Stimulated activated CD8-positive, alpha-beta memory T cell treated with anti-CD3 and anti-CD28 coated beads, Interleukin-12 subunit alpha, Interleukin-12 subunit beta, amount 100 ng/mL, for 4 hours (primary cell): Measurements from ENCODE around the gene WDR70.

ENCODE experiments used
- DNase-seq: peaks from one replicate; pipeline ENCODE4 v3.0.0-alpha.2; 2020; ENCODE audit warnings: low read depth

Gene WDR70

DNA sequence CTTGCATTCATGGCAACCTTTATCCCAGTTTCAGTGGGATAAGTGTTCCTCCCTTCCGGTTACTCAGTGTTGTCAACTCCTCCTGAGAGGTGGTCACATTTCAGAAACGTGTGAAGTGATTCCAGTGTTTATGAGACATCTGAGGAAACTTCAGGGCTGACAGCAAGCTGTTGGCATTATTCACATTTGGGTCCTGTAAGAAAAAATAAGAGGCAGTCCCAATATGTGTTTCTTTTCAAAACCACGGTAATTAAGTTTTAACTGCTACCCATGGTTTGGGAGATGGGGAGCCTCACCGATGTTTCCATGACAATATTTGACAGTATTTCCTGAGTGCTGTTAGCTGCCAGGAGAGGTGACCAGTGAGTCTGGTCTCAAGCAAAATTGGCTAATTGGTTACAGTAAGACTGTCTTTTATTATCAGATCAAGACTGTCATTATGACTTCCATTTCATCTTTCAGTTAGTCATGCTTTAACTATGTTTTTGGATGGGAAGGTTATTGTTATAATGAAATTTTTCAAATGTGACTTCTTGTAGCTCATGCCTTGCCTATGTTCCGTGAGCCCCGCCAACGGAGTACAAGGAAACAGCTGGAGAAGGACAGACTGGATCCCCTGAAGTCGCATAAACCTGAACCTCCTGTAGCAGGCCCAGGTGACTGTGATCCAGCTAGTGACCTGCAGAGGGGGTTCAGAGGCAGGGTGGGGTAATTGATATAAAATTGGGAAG lies 345.4 kb downstream of the WDR70 start:
- no peak for DNase-seq

DNA sequence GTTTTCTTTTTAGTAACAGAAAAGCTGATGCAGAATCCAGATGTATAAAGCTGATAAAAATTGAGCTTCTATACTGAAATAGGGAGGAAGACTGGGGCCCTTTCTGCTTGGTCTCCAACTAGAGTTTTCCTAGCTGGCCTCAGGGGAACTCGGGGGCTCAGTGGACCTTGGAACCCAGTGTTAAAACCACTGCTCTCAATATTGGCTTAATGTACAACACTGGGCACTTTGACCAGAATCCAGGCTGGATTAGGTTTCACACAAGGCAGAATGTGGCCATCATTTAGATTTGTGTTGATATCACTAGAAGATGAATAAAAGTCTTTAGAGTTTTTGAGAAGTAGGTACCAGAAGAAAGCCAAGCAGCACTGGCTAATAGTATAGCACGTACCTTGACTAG lies 346.1 kb downstream of the WDR70 start:
- DNase-seq, result no peak

DNA sequence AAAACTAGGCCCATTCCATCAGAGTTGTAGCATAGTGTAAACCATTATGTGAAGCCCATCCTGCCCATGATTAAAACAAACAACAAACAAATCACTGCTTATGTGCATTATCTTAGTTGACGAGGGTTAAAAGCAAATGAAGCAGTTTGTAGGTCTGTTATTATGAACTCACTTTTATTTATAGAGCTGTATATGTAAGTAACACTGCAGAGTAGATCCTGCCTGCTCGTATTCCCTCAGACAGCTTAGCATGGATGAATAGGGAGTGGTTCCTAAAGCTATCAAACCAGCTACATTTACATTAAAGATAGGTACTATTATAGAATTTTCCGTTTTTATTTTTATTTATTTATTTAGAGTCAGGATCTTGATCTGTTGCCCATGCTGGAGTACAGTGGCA lies 348.1 kb downstream of the WDR70 start:
- no peak for DNase-seq

DNA sequence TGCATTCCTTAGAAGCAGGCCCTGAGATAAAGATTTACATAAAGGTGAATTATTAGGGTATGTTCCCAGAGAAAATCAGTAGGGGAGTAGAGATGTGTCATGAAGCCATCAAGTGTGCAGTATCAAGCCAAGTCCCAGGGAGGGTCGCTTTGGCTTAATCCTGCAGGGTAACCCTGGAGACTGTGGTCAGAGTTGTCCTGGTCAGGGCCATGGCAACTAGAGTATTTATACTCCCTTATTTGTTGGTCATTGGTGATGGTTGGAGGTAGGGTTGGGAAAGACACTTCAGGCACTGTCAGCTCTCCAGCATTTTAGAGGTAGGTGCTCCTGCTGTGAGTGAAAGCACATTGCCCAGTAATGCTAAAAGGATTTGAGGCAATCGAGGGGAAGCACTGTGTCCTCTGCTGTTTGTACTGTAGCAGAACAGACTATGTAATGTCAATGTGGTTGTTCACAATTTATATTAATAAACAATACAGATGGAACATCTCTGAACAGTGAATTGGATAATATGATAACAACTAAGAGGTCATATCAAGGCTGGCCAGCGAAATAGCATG lies 351.9 kb downstream of the WDR70 start:
- DNase-seq, result no peak

DNA sequence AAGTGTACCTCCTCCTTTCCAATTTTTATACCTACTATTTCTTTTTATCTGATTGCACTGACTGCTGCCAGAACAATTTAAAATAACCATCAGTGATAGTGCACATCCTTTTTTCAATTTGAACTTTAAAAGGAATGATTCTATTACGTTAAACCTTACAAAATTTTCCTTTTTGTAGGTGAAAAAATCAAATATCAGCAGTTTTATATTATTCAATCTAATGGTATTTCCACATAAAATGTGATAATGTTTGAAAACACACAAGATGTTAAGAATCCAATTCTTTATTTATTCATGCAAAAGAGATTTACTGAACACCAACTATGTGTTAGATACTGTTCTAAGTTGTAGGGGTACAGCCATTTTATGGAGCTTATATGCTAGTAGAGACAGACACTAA lies 355.0 kb downstream of the WDR70 start:
- DNase-seq, result no peak

DNA sequence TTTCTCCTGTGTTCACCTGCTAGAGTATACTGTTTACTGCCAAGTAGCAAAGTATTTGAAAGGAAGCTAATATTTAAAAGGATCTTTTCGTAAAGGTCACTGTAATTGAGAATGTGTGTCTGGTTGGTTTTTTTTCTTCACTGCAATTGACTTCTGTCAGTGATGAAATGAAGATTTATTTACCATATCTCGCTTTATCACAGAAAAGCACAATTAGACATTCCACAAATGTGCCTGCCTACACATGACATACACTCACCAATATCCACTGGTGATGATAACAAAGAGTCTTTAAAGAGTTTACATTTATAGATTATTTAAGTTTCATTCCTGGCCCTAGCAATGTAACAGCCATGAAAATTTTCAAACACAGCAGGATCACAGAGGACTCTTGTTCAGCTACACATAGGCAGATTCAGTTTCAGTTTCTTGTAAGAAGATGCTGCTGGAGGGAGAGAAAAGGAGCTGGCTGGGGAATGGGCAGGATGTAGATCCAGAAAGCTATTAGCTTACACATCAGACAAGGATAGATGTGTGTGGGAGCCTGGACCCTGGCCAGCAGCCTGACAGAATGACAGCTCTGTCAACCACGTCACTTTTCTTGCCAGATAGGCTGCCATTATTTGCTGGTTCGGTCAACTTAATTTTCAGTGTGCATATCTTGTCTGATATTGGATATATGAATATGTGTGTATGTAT lies 356.7 kb downstream of the WDR70 start:
- no peak for DNase-seq

DNA sequence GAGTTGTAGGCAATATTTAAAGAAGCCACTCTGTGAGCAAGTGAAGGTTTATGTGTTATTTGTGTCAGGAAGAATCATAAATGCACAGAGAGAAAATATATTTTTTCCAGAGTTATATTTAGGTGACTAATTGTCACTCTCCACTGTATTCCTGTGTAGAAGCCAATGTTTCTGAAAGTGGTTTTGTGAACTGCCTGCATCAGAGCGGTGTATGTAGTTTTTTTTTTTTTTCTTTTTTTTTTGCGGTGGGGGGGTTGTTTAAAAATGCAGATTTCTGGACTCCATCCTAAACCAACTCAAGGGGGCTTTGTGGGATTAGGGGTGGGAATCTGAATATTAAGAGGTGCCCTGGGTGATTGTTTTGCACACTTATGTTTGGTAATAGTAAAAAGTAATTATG lies 357.3 kb downstream of the WDR70 start:
- DNase-seq, result no peak

DNA sequence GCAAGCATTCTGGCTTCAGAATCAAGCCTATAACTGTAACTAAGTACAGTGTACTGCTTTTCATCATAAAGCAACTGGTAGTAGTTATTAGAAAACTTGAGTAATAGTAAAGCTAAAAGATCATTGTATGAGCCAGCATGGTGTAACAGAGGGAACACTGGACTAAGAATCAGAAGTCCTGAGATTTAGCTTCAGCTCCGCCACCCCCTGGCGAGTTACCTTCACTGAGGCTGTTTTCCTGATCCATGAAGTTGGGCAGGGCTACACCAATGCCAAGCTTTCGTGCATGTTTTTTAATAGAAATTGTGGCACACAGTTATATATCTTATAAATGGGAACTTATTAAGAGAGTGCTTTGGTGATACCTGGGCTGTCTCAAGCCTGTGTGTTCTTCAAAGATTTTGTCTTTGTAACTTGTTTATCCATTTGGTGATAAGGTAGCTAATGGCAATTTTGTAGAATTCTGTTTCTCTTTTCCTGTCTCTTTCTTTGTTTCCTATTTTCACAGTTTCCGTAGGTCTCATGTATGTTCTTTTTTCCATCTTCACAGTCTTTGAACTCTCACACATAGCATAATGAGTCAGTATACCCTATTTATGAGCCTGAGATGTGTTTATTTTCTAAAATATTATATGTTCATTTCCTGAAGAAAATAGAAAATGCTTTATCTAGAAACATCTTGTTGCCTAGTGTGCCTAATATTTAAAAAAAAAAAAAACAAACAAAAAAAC lies 358.4 kb downstream of the WDR70 start:
- no peak for DNase-seq

DNA sequence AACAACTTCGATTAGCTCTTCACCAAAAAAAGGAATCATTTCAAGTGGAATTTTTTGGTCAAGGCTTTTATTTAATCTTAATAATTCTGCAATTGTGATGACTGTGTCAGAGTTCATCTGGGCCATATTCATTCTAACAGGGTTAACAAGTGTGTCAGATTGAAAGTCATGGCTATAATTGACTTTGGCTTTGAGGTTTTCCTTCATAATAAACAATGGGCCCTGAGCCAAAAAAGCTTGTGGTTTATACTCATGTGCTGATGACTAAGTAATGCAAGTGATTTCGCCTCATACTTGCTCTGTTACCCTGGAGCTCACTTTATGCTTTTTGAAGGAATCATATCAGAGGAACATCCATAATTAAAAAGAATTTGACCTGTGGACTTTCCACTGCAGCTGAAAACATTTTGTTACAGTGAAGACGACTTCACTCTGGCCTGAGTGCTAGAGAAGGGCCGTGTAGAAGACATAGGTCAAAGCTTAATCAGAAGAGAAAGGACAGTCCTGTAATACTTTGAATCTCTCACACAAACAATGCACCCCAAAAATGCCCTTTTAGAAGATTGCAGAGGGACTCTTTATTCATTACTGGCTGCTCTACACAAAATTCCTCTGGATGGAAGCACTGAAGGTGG lies 359.1 kb downstream of the WDR70 start:
- DNase-seq, result no peak

DNA sequence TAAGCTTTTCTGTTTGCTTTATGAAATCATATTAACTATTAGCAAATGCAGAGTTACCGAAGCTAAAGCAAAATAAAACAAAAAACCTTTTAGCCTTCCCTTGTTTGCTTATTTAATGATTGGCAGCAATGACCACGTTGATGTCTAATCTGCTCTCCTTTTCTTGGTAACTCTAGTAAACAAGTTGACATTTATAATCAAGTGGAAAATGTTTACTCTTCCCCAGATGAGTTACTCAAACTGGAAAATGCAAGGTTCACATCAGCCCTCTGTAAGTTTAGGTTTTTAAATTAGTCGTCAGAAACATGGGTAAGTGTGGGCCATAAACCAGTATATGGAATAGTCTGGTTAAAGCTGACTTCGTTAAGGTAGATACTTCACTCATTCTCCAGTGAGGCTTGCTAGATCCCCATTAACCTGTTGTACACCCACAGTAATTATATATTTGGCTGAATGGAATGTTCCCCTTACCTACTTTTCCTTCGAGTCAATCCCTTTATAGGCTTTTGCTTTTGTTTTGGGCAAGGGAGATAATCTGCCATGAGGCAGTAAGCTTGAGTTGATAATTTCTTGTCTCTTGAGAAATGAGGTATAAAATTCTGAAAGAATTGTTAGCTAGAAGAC lies 359.9 kb downstream of the WDR70 start:
- DNase-seq, result no peak

DNA sequence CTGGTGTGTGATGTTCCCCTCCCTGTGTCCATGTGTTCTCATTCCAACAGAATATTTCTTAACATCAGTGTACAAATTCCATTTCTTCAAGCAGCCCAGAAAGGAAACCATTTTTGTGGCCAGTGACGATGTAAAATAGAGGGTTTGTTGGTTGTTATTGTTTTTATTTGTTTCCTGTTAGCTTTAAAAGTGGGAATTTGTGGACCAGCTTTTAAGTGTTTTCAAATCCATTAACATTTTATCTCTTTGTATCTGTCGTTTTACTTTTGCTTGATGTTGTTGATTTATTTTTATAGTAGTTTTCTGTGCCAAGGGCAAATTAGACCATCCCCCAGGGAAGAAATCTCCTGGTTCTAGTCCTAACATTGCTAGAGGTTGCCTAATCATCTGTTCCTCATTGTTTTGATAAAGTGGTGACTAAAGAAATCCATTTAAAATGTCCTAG lies 360.7 kb downstream of the WDR70 start:
- no peak for DNase-seq

DNA sequence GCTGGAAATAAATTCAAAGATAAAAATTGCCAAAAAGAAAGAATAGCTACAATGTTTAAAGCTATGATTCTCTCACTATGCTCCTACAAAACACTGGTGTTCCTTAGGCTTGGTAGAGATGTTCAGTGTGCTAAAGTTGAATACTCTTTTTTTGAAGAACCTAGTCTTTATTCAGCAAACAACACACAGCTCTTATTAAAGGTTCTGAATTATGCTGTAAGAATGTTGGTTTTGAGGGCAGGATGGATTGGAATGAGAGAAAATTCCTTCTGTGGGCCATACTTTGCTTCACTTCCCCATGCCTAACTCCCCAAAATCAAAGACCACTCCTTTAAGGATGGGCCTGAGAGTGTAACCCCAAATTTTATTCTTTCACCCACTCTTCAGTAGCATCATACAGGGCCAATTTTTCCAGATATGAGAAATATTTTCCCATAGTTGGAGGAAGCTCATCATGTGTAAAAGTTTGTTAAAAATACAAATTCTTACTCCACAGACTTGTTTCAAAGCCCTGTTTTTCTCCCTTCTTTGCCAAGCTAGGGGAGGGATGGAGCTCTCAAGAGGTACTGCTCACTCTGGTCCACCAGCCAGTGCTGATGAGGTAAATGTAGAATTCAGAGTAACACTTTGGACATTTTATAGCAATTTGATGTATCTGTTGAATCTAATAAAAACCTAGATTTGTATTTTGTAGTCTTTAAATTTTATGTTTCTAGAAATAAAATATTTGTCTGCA lies 361.4 kb downstream of the WDR70 start:
- DNase-seq, result no peak

DNA sequence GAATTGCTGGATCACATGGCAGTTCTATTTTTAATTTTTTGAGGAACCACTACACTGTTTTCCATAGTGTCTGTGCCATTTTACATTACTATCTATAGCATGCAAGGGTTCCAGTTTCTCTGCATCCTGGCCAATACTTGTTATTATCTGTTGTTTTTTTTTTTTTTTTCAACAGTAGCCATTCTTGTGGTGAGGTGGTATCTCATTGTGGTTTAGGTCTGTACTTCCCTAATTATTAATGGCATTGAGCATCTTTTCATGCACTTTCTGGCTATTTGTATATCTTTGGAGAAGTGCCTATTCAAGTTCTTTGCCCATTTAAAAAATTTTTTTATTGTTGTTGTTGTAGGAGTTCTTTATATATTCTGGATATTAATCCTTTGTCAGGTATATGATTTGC lies 363.0 kb downstream of the WDR70 start:
- no peak for DNase-seq

DNA sequence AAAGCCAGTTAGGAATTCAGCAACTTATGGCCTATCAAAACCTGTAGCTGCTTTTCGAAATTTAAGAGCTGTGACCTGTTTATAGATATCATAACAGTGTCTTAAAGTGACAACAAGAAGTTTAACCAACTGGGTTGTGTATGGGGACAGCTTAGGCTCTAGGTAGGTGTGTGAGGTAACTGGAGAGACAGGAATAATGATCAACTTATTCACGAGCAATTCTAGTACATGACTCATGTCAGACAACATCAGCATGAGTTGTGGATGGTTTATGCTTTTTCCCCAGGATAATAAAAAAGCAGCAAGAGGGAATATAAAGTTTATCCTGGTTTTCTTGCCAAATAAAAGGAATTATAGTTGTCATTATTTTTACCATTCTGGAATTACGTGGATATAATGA lies 372.1 kb downstream of the WDR70 start:
- no peak for DNase-seq

DNA sequence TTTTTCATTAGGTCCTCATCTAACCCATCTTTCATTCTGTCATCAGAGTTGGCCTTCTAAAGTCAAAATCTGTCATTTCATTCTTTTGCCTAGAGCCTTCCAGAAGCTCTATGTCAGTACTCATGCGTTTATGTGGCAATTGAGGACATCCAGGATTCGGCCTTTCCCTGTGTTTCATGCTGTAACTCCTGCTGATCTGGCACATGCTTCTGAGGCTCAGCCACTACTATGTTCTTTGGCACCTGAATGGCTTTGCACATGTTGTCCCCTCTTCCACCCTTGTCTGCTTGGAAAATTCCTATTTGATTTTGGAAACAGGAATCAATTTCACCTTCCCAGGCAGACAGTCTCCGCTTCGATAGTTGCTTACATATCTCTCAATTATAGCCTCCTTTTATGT lies 375.9 kb downstream of the WDR70 start:
- DNase-seq, result no peak

DNA sequence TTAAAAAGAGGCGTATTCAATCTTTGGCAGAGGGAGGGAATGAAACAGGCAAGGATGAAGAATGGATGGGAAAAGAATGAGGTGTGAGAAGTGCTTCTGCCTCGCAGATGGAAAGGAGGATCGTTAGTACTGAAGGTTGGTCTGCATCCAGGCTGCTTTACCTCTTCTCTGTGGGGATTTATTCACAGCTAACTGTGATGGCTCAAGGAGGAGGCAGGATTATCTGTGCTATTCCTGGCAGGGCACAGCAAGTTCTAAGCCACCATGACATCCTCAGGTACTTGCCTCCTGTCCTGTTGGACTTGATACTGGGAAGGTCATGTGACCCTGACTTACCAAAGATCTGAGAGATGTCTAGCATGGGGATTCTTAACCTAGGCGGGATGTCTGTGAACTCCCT lies 376.5 kb downstream of the WDR70 start:
- DNase-seq, result no peak

DNA sequence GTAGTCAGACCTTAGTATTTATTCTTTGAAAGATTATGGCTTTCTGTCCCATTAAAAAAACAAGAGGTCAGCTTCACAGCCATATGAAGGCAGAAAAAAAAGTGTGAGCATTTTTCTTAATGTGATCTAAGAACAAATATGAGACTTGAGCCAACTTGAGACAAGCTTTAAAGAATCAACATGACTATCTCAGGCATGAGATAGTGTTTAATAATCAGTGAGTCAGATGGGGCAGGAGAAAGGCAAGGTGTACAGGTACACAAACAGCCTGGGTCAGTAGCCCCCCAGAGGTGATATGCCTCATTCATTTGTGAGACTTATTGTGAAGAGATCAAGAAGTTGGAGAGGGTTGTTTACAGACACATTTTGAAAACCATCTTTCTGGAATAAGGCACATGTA lies 377.1 kb downstream of the WDR70 start:
- no peak for DNase-seq

DNA sequence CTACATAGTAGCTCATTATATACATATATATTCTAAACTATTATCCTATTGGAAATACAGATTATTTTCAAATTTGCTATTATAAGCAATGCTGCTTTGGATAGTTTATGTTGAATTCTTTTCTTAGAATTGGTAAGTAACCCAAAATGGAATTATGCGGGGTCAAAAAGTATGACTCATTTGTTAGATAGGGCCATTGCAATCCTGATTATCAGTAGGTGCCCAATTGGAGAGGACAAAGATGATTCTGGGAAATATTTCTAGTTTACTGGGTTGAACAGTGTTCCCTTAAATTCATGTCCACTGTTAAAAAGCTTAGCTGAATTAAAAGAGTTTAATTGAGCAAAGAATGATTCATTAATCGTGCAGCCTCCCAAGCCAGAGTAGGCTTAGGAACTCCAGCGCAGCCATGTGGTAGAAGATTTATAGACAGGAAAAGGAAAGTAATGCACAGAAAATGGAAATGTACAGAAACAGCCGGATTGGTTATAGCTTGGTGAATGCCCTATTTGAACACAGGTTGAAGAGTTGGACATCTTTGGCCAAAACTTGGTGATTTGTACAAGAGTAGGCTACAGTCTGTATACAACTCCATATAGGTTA lies 379.0 kb downstream of the WDR70 start:
- DNase-seq, result no peak

DNA sequence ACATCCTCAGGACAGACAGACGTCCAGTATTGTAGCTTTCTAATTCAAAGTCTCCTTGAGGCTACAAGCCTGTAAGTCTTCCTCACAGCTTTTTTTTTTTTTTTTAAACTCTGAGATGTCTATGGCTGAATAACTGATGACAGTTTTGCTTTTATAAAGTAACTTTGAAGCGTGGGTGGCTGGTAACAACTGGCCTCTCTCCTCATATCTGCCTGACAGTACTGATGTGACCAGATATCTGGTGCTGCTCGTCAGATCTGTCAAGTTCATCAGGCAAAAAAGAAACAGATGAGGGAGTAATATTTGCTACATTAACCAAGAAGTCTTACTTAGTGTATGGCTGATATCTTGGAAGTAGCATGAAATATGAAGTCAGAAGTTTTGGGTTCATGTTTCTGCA lies 388.1 kb downstream of the WDR70 start:
- DNase-seq, result no peak

DNA sequence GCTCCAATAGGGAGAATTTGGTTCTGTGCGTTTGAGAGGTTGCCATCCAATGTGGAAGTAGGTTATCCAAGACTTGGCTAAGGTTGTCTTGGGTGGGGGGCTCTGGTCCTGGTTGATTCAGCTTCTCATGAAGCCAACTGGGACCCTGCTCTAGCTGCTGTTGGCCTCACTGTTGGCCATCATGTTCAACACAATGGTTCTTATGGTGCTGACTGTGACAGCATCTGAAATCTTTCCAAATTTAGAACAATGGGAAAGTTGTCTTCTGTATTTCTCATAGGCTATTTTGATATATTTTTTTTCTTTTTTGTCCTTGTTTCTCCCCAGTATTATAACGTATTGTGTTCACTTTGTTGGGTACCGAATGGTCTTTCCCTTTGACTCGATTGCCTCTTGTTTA lies 388.8 kb downstream of the WDR70 start:
- DNase-seq, result no peak

DNA sequence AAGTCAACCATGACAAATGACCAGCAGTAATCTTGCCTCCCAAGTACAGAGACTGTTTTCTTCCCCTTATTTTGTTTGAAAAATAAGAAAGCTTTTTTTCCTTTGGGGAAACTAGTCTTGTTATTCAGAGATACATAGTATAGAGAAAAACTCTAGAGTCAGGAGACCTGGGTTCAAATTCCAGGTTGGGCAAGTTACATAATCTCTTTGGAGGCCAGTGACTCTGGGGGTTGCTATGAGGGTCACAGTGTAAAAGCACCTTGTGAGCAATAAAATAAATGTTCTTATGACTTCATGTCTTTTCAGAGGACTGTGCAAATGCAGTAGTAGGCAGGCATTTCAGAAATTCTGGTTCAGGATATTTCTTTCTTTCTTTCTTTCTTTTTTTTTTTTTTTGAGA lies 389.3 kb downstream of the WDR70 start:
- no peak for DNase-seq
